ENCODE results near the gene TATDN2. TPM values are rescaled to one million over a fixed set of nuclear protein-coding genes. Genes with fewer than 3 reads are reported as not detected.

TATDN2 gene
- total RNA-seq, 4 donors from 2014 or later = 22.7 to 59.7 (median 28.2) TPM

DNA sequence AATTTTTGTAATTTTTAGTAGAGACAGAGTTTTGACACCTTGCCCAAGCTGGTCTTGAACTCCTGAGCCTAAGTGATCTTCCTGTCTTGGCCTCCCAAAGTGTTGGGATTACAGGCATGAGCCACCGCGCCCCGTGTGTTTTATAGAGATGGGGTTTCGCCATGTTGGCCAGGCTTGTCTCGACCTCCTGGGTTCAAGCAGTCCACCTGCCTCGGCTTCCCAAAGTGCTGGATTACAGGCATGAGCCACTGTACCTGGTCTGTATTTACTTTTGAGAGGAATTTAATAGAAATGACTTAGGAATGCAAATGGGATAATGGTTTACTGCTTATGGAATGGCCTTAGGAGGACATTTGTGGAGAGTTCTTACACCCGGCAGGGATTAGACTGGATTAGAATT lies 10.8 kb downstream of the TATDN2 start:
- 83 to 89% methylated on average over 1 to 7 of the region's 7 CpGs for WGBS, 2 donors (ENCODE audit: low coverage in 1 of 2)
- no peak for DNase-seq
- no peak overlapping the region for H3K27ac ChIP-seq
- in situ Hi-C loops (cut with MboI; ENCODE audit: low pct_ligation_motif_present in 1 of 4, low pct_unique_long_range_greater_than_20kb in 1 of 4, low sequenced_read_pairs in 3 of 4) = no loop called here
- H3K27me3 ChIP-seq = no peaks in the 10 kb centered on the region
- no peaks in the 10 kb centered on the region for H3K9me3 ChIP-seq
- peaks cover 0 to 14% (median 6%) of the 10 kb centered on the region in 4 donors for H3K36me3 ChIP-seq
- intact Hi-C loops (cut with DNase I; ENCODE audit: low total_unique reads) = no loop called here
- TF ChIP-seq POLR2A (IDR thresholded peaks at IDR 0.05) (no peak), EP300 (IDR thresholded peaks at IDR 0.05; ENCODE audit: low read depth) (no peak), POLR2AphosphoS5 (IDR thresholded peaks at IDR 0.05) (no peak)
- TF ChIP-seq, protein P1, sequence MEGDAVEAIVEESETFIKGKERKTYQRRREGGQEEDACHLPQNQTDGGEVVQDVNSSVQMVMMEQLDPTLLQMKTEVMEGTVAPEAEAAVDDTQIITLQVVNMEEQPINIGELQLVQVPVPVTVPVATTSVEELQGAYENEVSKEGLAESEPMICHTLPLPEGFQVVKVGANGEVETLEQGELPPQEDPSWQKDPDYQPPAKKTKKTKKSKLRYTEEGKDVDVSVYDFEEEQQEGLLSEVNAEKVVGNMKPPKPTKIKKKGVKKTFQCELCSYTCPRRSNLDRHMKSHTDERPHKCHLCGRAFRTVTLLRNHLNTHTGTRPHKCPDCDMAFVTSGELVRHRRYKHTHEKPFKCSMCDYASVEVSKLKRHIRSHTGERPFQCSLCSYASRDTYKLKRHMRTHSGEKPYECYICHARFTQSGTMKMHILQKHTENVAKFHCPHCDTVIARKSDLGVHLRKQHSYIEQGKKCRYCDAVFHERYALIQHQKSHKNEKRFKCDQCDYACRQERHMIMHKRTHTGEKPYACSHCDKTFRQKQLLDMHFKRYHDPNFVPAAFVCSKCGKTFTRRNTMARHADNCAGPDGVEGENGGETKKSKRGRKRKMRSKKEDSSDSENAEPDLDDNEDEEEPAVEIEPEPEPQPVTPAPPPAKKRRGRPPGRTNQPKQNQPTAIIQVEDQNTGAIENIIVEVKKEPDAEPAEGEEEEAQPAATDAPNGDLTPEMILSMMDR (IDR thresholded peaks at IDR 0.05) = no peak
- peaks cover 0 to 15% (median 4%) of the 10 kb centered on the region in 4 donors for H3K4me1 ChIP-seq
- no peak overlapping the region for H3K4me3 ChIP-seq

GRCh38 chr3:10259798-10260197 lies 11.5 kb downstream of the TATDN2 start:
- in situ Hi-C loops (cut with MboI; ENCODE audit: low pct_ligation_motif_present in 1 of 4, low pct_unique_long_range_greater_than_20kb in 1 of 4, low sequenced_read_pairs in 3 of 4) (no loop called here), intact Hi-C loops (cut with DNase I; ENCODE audit: low total_unique reads) (no loop called here)
- Histone ChIP-seq H3K27ac (no peak overlapping the region), H3K27me3 (no peaks in the 10 kb centered on the region), H3K36me3 (peaks cover 0 to 14% (median 6%) of the 10 kb centered on the region in 4 donors), H3K4me1 (peaks cover 0 to 20% (median 4%) of the 10 kb centered on the region in 4 donors), H3K9me3 (no peaks in the 10 kb centered on the region), H3K4me3 (no peak overlapping the region)
- WGBS, 2 donors (ENCODE audit: low coverage in 1 of 2) = 82% methylated on average over 4 of the region's 4 CpGs; no CpG with 5 or more reads in 1 of the 2 donors
- DNase-seq = no peak
- TF ChIP-seq POLR2A (IDR thresholded peaks at IDR 0.05) = no peak
- no peak for TF ChIP-seq POLR2AphosphoS5 (IDR thresholded peaks at IDR 0.05)
- TF ChIP-seq, protein P1 (IDR thresholded peaks at IDR 0.05) = no peak
- TF ChIP-seq EP300 (IDR thresholded peaks at IDR 0.05; ENCODE audit: low read depth) = no peak

DNA sequence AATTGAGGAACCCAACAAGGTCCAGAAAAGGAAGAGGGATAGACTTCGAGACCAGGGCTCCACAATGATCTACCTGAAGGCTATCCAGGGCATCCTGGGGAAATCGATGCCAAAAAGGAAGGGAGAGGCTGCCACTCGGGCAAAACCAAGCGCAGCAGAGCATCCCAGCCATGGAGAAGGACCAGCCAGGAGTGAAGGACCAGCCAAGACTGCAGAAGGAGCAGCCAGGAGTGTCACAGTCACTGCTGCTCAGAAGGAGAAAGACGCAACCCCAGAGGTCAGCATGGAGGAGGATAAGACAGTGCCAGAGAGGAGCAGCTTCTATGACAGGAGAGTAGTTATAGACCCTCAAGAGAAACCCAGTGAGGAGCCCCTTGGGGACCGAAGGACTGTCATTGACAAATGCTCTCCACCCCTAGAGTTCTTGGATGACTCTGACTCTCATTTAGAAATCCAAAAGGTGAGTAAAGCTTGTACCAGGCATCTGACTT lies 12.0 kb downstream of the TATDN2 start:
- TF ChIP-seq EP300 (IDR thresholded peaks at IDR 0.05; ENCODE audit: low read depth) (no peak), POLR2AphosphoS5 (IDR thresholded peaks at IDR 0.05) (no peak), POLR2A (IDR thresholded peaks at IDR 0.05) (no peak)
- TF ChIP-seq, protein P1 (IDR thresholded peaks at IDR 0.05) = no peak
- peaks cover 0 to 16% (median 4%) of the 10 kb centered on the region in 4 donors for H3K4me1 ChIP-seq
- H3K27me3 ChIP-seq = no peaks in the 10 kb centered on the region
- in situ Hi-C loops (cut with MboI; ENCODE audit: low pct_ligation_motif_present in 1 of 4, low pct_unique_long_range_greater_than_20kb in 1 of 4, low sequenced_read_pairs in 3 of 4) = no loop called here
- H3K27ac ChIP-seq = no peak overlapping the region
- no peaks in the 10 kb centered on the region for H3K9me3 ChIP-seq
- DNase-seq = no peak
- H3K4me3 ChIP-seq = no peak overlapping the region
- 84 to 86% methylated on average over 5 to 6 of the region's 6 CpGs for WGBS, 2 donors (ENCODE audit: low coverage in 1 of 2)
- H3K36me3 ChIP-seq = peaks cover 0 to 14% (median 6%) of the 10 kb centered on the region in 4 donors
- intact Hi-C loops (cut with DNase I; ENCODE audit: low total_unique reads) = no loop called here

GRCh38 chr3:10262027-10262426 lies 13.8 kb downstream of the TATDN2 start:
- H3K27ac ChIP-seq = no peak overlapping the region
- H3K27me3 ChIP-seq = no peaks in the 10 kb centered on the region
- 74 to 79% methylated on average over 3 to 4 of the region's 4 CpGs for WGBS, 2 donors (ENCODE audit: low coverage in 1 of 2)
- no peak overlapping the region for H3K4me3 ChIP-seq
- H3K4me1 ChIP-seq = peaks cover 0 to 14% (median 6%) of the 10 kb centered on the region in 4 donors
- peaks cover 0 to 16% (median 7%) of the 10 kb centered on the region in 4 donors for H3K36me3 ChIP-seq
- intact Hi-C loops (cut with DNase I; ENCODE audit: low total_unique reads) (no loop called here), in situ Hi-C loops (cut with MboI; ENCODE audit: low pct_ligation_motif_present in 1 of 4, low pct_unique_long_range_greater_than_20kb in 1 of 4, low sequenced_read_pairs in 3 of 4) (no loop called here)
- DNase-seq = no peak
- TF ChIP-seq POLR2AphosphoS5 (IDR thresholded peaks at IDR 0.05) = no peak
- no peaks in the 10 kb centered on the region for H3K9me3 ChIP-seq

Measured in transverse colon (tissue), 4 donors.